Measurements from ENCODE around the gene PTPRM. TPM values are rescaled to one million over a fixed set of nuclear protein-coding genes. Genes with fewer than 3 reads are reported as not detected.

The PTPRM gene
- total RNA-seq, 4 donors from 2014 or later, result 170 to 198 (median 182) TPM

DNA sequence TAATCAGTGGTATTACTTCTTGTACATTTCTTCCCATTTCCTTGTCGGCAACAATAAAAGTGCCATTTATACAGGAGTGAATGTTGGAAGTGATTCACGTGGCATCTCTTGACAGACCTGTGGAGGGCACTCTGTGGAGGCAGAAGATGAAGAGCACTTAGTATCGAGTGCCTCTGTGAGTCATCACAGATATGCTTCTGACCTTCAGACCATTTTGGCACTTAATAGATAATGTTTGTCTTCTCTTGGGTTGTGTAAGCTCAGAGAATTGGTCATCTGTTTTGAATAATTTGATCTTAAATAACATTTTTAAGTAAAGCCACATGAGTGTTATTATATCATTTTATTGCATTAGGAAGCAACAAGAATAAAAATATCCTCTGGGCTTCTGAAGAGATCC, 305.5 kb downstream of the PTPRM start:
- TF ChIP-seq CTCF (IDR thresholded peaks at IDR 0.05), result peak in 1 of 6 experiments; percentile 19
- no peak for TF ChIP-seq POLR2A (IDR thresholded peaks at IDR 0.05)
- peak; percentile 58 to 65 for DNase-seq
- H3K27ac ChIP-seq, result peak overlapping the region; percentile 38 to 71 (median 54)
- no peak overlapping the region for H3K4me3 ChIP-seq (replicated peaks in 1 of 3)
- WGBS, 2 donors, result 22 to 27% methylated on average over 3 of the region's 3 CpGs
- no peaks in the 10 kb centered on the region for H3K9me3 ChIP-seq
- no peaks in the 10 kb centered on the region for H3K36me3 ChIP-seq
- H3K27me3 ChIP-seq, result no peaks in the 10 kb centered on the region
- intact Hi-C loops (cut with DNase I), result no loop called here
- peaks cover 53% of the 10 kb centered on the region in 2 donors for H3K4me1 ChIP-seq

DNA sequence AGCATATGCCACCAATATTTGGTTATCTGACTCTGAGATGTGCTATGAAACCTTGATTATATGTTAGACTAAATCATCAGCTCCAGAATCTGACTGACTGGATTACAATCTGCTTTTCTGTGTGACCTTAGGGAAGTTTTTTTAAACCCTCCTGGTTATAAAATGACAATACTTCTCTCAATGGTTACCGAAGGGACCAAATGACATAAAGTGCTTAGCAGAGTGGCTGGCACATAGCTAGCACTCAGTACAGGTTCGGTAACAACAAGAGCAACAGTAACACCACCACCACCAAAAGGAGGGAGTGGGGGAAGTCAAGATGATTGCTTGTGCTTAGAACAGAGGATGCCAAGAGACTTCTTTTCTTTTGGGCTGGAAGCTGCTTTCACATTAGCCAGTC, 306.2 kb downstream of the PTPRM start:
- no peaks in the 10 kb centered on the region for H3K36me3 ChIP-seq
- DNase-seq, result peak in 1 of 2 donors; percentile 12
- WGBS, 2 donors, result 36 to 43% methylated on average over 2 of the region's 2 CpGs
- H3K9me3 ChIP-seq, result no peaks in the 10 kb centered on the region
- intact Hi-C loops (cut with DNase I), result no loop called here
- H3K4me1 ChIP-seq, result peaks cover 57 to 60% of the 10 kb centered on the region in 2 donors
- no peak for TF ChIP-seq CTCF (IDR thresholded peaks at IDR 0.05)
- no peak for TF ChIP-seq POLR2A (IDR thresholded peaks at IDR 0.05)
- peak overlapping the region; percentile 6 to 56 (median 23) for H3K27ac ChIP-seq
- no peaks in the 10 kb centered on the region for H3K27me3 ChIP-seq
- H3K4me3 ChIP-seq (replicated peaks in 1 of 3), result no peak overlapping the region

DNA sequence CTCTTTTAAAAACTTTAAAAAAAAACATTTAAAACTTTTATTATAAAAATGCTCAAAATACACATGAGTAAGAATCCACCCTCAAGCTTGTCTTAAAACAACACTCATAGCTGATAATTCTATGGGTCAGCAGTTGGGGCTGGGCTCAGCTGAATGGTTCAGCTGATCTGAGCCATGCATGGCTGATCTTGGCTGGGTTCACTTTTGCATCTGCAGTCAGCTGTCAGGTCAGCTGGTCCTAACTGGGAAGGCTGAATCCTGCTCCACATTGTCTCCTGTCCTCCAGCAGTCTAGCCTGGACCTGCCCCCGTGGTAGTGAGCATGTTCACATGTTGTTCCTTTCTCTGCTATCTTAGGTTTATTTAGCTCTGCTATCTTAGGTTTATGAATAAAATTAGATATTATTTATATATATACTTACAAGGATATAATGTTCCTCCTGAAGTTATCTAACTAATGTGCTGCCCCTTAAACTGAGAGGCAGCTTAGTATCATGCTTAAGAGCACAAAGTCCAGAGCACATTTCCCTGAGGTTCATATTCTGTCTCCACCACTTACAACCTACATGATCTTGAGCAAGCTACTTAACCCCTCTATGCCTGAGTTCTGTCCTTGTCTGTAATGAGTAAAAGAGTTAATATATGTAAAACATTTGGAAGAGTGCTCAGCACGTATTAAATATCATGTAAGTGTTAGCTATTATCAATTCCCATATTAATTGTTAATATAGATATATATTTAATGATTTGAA, 309.4 kb downstream of the PTPRM start:
- no peak overlapping the region for H3K27ac ChIP-seq
- no peak overlapping the region for H3K4me3 ChIP-seq (replicated peaks in 1 of 3)
- peaks cover 43 to 53% of the 10 kb centered on the region in 2 donors for H3K4me1 ChIP-seq
- H3K27me3 ChIP-seq, result no peaks in the 10 kb centered on the region
- peak in 1 of 2 donors; percentile 43 for DNase-seq
- intact Hi-C loops (cut with DNase I), result no loop called here
- 94 to 98% methylated on average over 2 of the region's 2 CpGs for WGBS, 2 donors
- no peaks in the 10 kb centered on the region for H3K9me3 ChIP-seq
- no peak for TF ChIP-seq CTCF (IDR thresholded peaks at IDR 0.05)
- TF ChIP-seq POLR2A (IDR thresholded peaks at IDR 0.05), result no peak
- no peaks in the 10 kb centered on the region for H3K36me3 ChIP-seq

GRCh38 chr18:7877609-7878008, 310.5 kb downstream of the PTPRM start:
- peak; percentile 30 to 47 for DNase-seq

More at GRCh38 chr18:7877609-7878008, 310.5 kb downstream of the PTPRM start:
- H3K9me3 ChIP-seq, result no peaks in the 10 kb centered on the region
- H3K27me3 ChIP-seq, result no peaks in the 10 kb centered on the region
- H3K4me1 ChIP-seq, result peaks cover 38 to 42% of the 10 kb centered on the region in 2 donors
- H3K4me3 ChIP-seq (replicated peaks in 1 of 3), result no peak overlapping the region
- intact Hi-C loops (cut with DNase I), result no loop called here
- 21 to 36% methylated on average over 1 of the region's 1 CpG for WGBS, 2 donors
- TF ChIP-seq CTCF (IDR thresholded peaks at IDR 0.05) (peak in 2 of 6 experiments; percentile 23 to 27), POLR2A (IDR thresholded peaks at IDR 0.05) (no peak)
- no peaks in the 10 kb centered on the region for H3K36me3 ChIP-seq
- H3K27ac ChIP-seq, result peak overlapping the region in 2 of 3 donors; percentile 39 to 42
